Suppressor macrophage (primary cell): ENCODE results near the gene MSH5.
A peak's percentile ranks its signal among the peaks of the same experiment; 100 is the strongest.
"Not testable (repeated sequence)": the region's sequence is repeated elsewhere in the genome, so short reads cannot be mapped to it uniquely, and the experiment has no call there.

Experiments used
- DNase-seq, 4 experiments: peaks; one replicate each; pipeline ENCODE4 v3.0.0-alpha.2; 2020 to 2022

The MSH5 gene

DNA sequence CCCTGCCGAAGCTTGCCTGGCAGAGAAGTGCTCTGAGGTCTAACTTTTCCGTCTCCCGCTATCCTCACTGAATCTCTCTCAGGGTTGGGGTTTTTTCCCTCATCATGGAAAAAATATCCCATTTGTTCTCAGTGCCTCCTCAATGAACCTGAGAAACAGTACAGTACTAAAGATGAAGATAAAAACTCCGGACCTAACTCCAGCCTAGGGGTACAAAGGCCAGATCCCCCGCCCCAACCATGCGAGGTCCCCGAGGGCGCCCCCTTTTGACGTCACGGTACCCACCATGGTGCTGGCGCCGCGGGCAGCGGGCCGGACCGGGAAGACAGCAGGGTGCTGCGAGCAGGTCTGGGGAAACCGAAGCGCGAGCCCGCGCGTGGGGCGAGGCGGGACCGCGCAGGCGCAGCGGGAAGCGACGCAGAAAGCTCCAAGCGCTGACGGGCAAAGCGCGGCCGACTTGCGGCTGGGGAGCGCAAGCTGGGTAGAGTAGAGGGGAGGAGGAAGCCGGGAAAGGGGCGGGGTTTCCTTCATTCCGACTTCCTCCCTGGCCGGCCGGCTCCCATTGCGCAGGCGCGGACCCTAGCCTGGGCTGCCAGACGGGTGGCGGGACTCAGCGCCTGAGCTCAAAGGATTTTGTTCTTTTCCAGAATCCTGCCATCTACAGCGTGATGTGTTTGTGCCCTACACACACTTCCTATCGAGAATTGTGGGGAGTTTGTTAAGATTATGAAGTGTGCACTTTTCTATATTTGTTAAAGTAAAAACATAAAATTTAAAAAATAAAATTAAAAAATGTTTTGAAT, 66.9 kb downstream of the MSH5 start, which contains the start of gene LSM2:
Gene LSM2, minus strand, starts transcription at position 497 of the 803 bp plus-strand sequence. Its CDS starts 209 bp downstream, at position 288.
- DNase-seq, result peak; percentile 99

- not testable (repeated sequence) for DNase-seq
Measured at GRCh38 chr6:31808599-31808998, 68.8 kb downstream of the MSH5 start.

DNA sequence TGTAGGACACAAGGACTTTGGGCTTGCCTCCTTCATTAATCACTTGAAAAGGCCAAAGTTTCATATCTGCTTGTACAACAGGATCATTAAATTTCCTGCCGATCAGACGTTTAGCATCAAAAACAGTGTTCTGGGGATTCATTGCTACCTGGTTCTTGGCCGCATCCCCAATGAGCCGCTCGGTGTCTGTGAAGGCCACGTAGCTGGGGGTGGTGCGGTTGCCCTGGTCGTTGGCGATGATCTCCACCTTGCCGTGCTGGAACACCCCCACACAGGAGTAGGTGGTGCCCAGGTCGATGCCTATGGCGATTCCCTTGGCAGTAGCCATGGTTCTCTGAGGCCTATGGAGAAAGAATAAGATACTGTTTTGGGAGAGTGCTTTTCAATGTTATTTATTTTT, 71.8 kb downstream of the MSH5 start:
- no peak for DNase-seq
